Liver (tissue), 9 donors: Measurements from ENCODE around the gene MYOD1. TPM values are rescaled to one million over a fixed set of nuclear protein-coding genes. Genes with fewer than 3 reads are reported as not detected.

ENCODE experiments used
- DNase-seq: peaks from one replicate; pipeline ENCODE4 v3.0.0-alpha.2; 2017; ENCODE audit warnings: low spot score
- H3K27ac ChIP-seq, 2 donors: one replicate each; pipeline ENCODE4 v1.7.0; 2013; ENCODE audit warnings: inconsistent platforms in 2 of 2, low read length in 2 of 2, control low read depth in 1 of 2, low read depth in 1 of 2, mild to moderate bottlenecking in 1 of 2
- H3K27me3 ChIP-seq, 4 donors: one replicate each; pipeline versions ENCODE4 v1.6.1 to v1.7.0; 2013; ENCODE audit warnings: low read length in 3 of 4, inconsistent platforms in 1 of 4, mild to moderate bottlenecking in 1 of 4, moderate library complexity in 1 of 4; ENCODE audit not compliant: control insufficient read depth in 4 of 4, insufficient read depth in 4 of 4
- H3K36me3 ChIP-seq, 4 donors: one replicate each; pipeline versions ENCODE4 v1.6.1 to v1.7.0; 2013; ENCODE audit warnings: low read length in 3 of 4, mild to moderate bottlenecking in 3 of 4, low read depth in 1 of 4, moderate library complexity in 1 of 4; ENCODE audit not compliant: control insufficient read depth in 4 of 4, insufficient read depth in 3 of 4
- H3K4me1 ChIP-seq, 4 donors: one replicate each; pipeline versions ENCODE4 v1.6.1 to v1.7.0; 2013; ENCODE audit warnings: low read length in 3 of 4, mild to moderate bottlenecking in 3 of 4, moderate library complexity in 1 of 4; ENCODE audit not compliant: control insufficient read depth in 4 of 4, insufficient read depth in 4 of 4
- H3K4me3 ChIP-seq, 3 donors: one replicate each; pipeline versions ENCODE4 v1.6.1 to v1.7.0; 2013; ENCODE audit warnings: low read length in 3 of 3, control low read depth in 1 of 3, low read depth in 1 of 3, mild to moderate bottlenecking in 1 of 3
- H3K9ac ChIP-seq, 2 donors: one replicate each; pipeline ENCODE4 v1.7.0; 2013; ENCODE audit warnings: low read length in 2 of 2, mild to moderate bottlenecking in 2 of 2, moderate library complexity in 2 of 2, control low read depth in 1 of 2, low read depth in 1 of 2
- H3K9me3 ChIP-seq, 4 donors: one replicate each; pipeline versions ENCODE4 v1.6.1 to v1.7.0; 2013; ENCODE audit warnings: low read length in 3 of 4; ENCODE audit not compliant: control insufficient read depth in 4 of 4
- FOXA1 ChIP-seq: IDR thresholded peaks from 2 replicates; pipeline ENCODE4 v1.6.1; 2016; ENCODE audit warnings: antibody characterized with exemption
- FOXA2 ChIP-seq: IDR thresholded peaks from 2 replicates; pipeline ENCODE4 v1.6.1; 2016; ENCODE audit warnings: antibody characterized with exemption
- GABPA ChIP-seq, 2 donors: IDR thresholded peaks in 1 of 2; conservative IDR thresholded peaks in 1 of 2; 2 replicates each; pipeline ENCODE4 v1.6.1; 2016; ENCODE audit warnings: antibody characterized with exemption in 2 of 2, mild to moderate bottlenecking in 1 of 2, moderate library complexity in 1 of 2
- HNF4A ChIP-seq, 2 donors: conservative IDR thresholded peaks; 2 replicates each; pipeline ENCODE4 v1.6.1; 2016; ENCODE audit warnings: antibody characterized with exemption in 2 of 2, mild to moderate bottlenecking in 2 of 2
- HNF4G ChIP-seq: IDR thresholded peaks from 2 replicates; pipeline ENCODE4 v1.6.1; 2016; ENCODE audit warnings: antibody characterized with exemption
- JUND ChIP-seq, 2 donors: IDR thresholded peaks; 2 replicates each; pipeline ENCODE4 v1.6.1; 2016; ENCODE audit warnings: antibody characterized with exemption in 2 of 2
- MAX ChIP-seq: IDR thresholded peaks from 2 replicates; pipeline ENCODE4 v1.6.1; 2016; ENCODE audit warnings: antibody characterized with exemption
- NR2F2 ChIP-seq: IDR thresholded peaks from 2 replicates; pipeline ENCODE4 v1.6.1; 2016; ENCODE audit warnings: antibody characterized with exemption
- RAD21 ChIP-seq, 2 donors: IDR thresholded peaks; 2 replicates each; pipeline ENCODE4 v1.6.1; 2016; ENCODE audit warnings: antibody characterized with exemption in 2 of 2, mild to moderate bottlenecking in 2 of 2
- REST ChIP-seq: IDR thresholded peaks from 2 replicates; pipeline ENCODE4 v1.6.1; 2016; ENCODE audit warnings: antibody characterized with exemption, mild to moderate bottlenecking
- RXRA ChIP-seq, 2 donors: IDR thresholded peaks; 2 replicates each; pipeline ENCODE4 v1.6.1; 2017 to 2018; ENCODE audit warnings: antibody characterized with exemption in 2 of 2, mild to moderate bottlenecking in 1 of 2
- SP1 ChIP-seq: IDR thresholded peaks from 2 replicates; pipeline ENCODE4 v1.6.1; 2018; ENCODE audit warnings: antibody characterized with exemption, mild to moderate bottlenecking
- TAF1 ChIP-seq: conservative IDR thresholded peaks from 2 replicates; pipeline ENCODE4 v1.6.1; 2016; ENCODE audit warnings: antibody characterized with exemption, mild to moderate bottlenecking
- YY1 ChIP-seq: IDR thresholded peaks from 2 replicates; pipeline ENCODE4 v1.6.1; 2016; ENCODE audit warnings: antibody characterized with exemption, mild to moderate bottlenecking
- ZBTB33 ChIP-seq: IDR thresholded peaks from 2 replicates; pipeline ENCODE4 v1.6.1; 2016; ENCODE audit warnings: antibody characterized with exemption
- WGBS: extraction: QIAGEN DNeasy Blood & Tissue Kit; methylation state at CpG from one replicate; pipeline ENCODE4 v1.1.7; 2013; 5-methylcytosine and 5-hydroxymethylcytosine counted together
- polyA plus RNA-seq, 2 donors: library from polyadenylated mRNA; stranded (reverse) in 1 of 2; unstranded in 1 of 2; fragments of 200-250 nt in 1 of 2; fragments of >200 nt in 1 of 2; fragmentation: Nextera tagmentation in 1 of 2; extraction: Ambion mirVana in 1 of 2; gene quantifications; one replicate each; pipeline versions ENCODE4 v1.2.1 to v1.2.3, GENCODE V29; 2013 to 2015
- total RNA-seq, 2 donors: library from RNA; depleted of rRNA; stranded (reverse); fragments of >200 nt; gene quantifications; one replicate each; pipeline ENCODE4 v1.2.3, GENCODE V29; 2014
- TF ChIP-seq, protein P1 (sequence below): IDR thresholded peaks from 2 replicates; pipeline ENCODE4 v1.6.1; 2016; ENCODE audit warnings: antibody characterized with exemption
- donor health status: healthy.
- donor health status: healthy.
- donor health status: healthy.
- donor health status: healthy.
- donor health status: healthy.

MYOD1 gene
- total and polyA plus RNA-seq, 4 donors: not detected

GRCh38 chr11:17745023-17745772 lies 25.8 kb downstream of the MYOD1 start:
- no peaks in the 10 kb centered on the region for H3K27me3 ChIP-seq
- no peak for DNase-seq

DNA sequence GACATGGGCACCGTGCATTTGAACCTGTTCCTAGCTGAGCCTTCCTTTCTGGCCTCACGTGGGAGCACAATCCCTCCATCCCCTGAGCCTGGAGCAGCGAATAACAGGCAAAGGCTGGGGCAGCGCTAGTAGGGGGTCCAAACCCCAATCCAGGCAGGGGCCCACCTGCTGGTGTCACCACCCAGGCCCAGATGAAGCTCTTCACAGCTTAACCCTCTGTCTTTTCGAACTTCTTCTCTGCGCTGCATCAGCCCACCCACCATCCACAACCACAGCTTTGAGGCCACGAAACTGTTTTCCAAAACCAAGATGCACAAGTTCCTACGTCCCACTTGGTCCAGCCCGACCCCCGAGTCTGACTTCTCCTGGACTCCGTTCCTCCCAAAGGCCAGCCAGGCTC lies 26.7 kb downstream of the MYOD1 start:
- no peaks in the 10 kb centered on the region for H3K27me3 ChIP-seq
- DNase-seq: no peak
- no peak for TF ChIP-seq MAX
- TF ChIP-seq, protein P1, sequence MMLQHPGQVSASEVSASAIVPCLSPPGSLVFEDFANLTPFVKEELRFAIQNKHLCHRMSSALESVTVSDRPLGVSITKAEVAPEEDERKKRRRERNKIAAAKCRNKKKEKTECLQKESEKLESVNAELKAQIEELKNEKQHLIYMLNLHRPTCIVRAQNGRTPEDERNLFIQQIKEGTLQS: no peak
- no peak for TF ChIP-seq SP1
- TF ChIP-seq RAD21 (IDR thresholded peaks at IDR 0.05): no peak
- TF ChIP-seq HNF4A (conservative IDR thresholded peaks at IDR 0.05): no peak
- no peak for TF ChIP-seq FOXA2
- TF ChIP-seq JUND (IDR thresholded peaks at IDR 0.05): no peak
- TF ChIP-seq NR2F2: no peak
- peaks cover 1 to 14% (median 10%) of the 10 kb centered on the region in 4 donors for H3K4me1 ChIP-seq
- no peak overlapping the region for H3K9ac ChIP-seq
- no peak overlapping the region for H3K4me3 ChIP-seq
- no peaks in the 10 kb centered on the region for H3K9me3 ChIP-seq
- WGBS: 83% methylated on average over 11 of the region's 11 CpGs
- no peaks in the 10 kb centered on the region for H3K36me3 ChIP-seq
- no peak overlapping the region for H3K27ac ChIP-seq

More at GRCh38 chr11:17745023-17745772, 25.8 kb downstream of the MYOD1 start:
- Histone ChIP-seq H3K4me1 (peaks cover 0 to 5% (median 2%) of the 10 kb centered on the region in 4 donors), H3K4me3 (no peak overlapping the region), H3K9ac (no peak overlapping the region), H3K9me3 (no peaks in the 10 kb centered on the region), H3K36me3 (no peaks in the 10 kb centered on the region), H3K27ac (no peak overlapping the region)
- WGBS: 87% methylated on average over 20 of the region's 20 CpGs
- TF ChIP-seq TAF1 (no peak), HNF4G (no peak), YY1 (no peak), MAX (no peak), FOXA1 (no peak), GABPA (IDR thresholded peaks at IDR 0.05 in 1 of 2, conservative IDR thresholded peaks at IDR 0.05 in 1 of 2) (no peak), RXRA (IDR thresholded peaks at IDR 0.05) (no peak), ZBTB33 (no peak), JUND (IDR thresholded peaks at IDR 0.05) (no peak), SP1 (no peak), NR2F2 (no peak), HNF4A (conservative IDR thresholded peaks at IDR 0.05) (no peak), RAD21 (IDR thresholded peaks at IDR 0.05) (no peak), REST (no peak)
